Right ventricle myocardium inferior (tissue), 1 donor: ENCODE measurements around the gene TMED3. TPM values are rescaled to one million over a fixed set of nuclear protein-coding genes. Genes with fewer than 3 reads are reported as not detected.
"Not testable (repeated sequence)": the region's sequence is repeated elsewhere in the genome, so short reads cannot be mapped to it uniquely, and the experiment has no call there.

Experiments used
- ATAC-seq: fragments of 200-7000 bp; cut with Tn5 transposase; one replicate; pipeline ENCODE4 v1.9.1; 2020; ENCODE audit warnings: mild to moderate bottlenecking, moderate library complexity
- DNase-seq: peaks from one replicate; pipeline ENCODE4 v3.0.0; 2021; ENCODE audit errors: missing footprints
- intact Hi-C: fragments of 100-400 bp; cut with DNase I; formaldehyde crosslinking; loops from one replicate; pipeline ENCODE4 v1.11.0; 2022
- total RNA-seq: library from RNA; stranded (reverse); fragmentation: NEBNext Ultra II Directional; extraction: Animal tissue kit (Norgen Biotek cat#: 25700); gene quantifications from one replicate; pipeline ENCODE4 v1.2.1, GENCODE V29; 2021
- donor health status: DM: no; HTN: yes; CAD: no; lungs with severe emphysema.

Gene TMED3
- total RNA-seq, 1 donor from 2014 or later: 19.3 TPM

DNA sequence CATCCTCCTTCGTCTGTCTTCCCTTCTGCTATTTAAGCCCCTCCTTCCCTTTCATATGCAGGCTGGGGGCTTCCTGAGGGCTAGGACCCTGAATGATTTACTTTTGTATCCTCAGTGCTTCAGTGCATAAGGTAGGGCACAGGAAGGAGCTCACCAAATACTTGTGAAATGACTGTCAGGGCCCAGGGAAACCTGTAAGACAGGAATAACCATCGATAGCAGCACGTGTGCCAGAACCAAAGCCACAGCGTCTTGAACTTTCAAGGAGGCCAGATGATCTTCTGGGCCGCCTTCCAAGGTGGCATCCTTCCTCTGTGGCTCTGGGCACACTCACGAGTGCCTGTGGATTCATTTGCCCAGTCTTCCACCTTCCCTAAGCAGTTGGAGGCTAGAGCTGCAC lies 3.9 kb downstream of the TMED3 start:
- intact Hi-C loops: no loop called here
- DNase-seq (no peak), ATAC-seq (no peak)

DNA sequence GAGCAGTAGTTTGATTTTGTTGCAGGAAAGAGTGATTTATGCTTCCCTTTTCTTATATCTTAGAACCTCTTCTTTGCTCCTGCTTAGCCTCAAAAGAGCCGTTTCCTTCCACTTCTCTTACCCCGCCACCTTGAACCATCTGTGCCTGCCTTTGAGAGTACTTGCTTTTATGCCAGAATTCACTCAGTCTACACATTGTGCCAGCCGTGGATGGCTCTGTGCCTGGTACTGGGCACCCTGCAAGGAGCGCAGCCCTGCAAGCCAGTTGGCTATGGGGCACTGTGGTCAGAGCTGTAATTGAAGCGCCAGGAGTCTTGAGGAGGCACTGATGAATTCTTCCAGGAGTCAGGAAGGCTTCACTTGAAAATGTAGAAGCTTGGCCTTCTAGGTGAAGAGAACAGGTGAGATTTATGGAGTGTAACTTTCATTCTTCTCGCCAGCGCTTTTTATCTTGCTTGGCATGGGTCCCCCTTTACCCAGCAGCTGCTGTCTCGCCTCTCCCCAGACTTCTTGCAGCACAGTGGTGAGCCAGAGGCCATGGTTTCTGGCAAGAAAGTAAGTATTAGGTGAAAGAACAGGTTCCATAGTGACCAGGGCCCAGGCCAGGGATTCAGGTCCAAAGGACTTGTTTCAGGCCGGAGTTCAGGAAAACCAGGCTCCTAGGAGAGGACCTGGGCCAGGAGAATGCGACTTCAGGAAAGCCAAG lies 4.9 kb downstream of the TMED3 start:
- peak; percentile 74 for DNase-seq
- intact Hi-C loops: no loop called here
- ATAC-seq: peak; percentile 72

DNA sequence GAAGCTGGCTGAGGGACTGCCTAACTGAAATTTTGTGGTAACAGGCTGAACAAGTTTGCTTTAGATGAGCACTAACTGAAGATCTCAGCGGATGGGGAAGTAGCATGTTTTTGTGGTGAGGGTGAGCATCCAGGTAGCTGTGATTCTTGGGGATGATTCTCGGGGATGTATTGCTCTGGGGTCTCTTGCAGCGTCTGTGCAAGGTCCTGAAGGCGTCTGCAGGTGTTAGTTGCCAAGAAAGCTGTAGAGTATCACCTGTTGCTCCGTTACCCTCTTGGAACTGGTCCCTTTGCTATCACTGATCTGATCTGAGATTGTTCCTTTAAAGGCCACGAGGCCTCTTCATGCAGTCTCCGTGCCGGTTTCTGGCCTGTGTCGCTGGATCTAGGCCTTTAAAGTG lies 6.0 kb downstream of the TMED3 start:
- no peak for ATAC-seq
- intact Hi-C loops: no loop called here

DNA sequence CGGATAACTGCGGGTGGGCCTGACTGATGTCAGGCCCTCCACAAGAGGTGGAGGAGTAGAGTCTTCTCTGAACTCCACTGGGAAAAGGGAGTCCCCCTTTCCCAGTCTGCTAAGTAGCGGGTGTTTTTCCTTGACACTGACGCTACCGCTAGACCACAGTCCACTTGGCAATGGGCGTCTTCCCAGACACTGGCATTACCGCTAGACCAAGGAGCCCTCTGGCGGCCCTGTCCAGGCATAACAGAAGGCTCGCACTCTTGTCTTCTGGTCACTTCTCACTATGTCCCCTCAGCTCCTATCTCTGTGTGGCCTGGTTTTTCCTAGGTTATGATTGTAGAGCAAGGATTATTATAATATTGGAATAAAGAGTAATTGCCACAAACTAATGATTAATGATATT lies 9.1 kb downstream of the TMED3 start:
- ATAC-seq, DNase-seq, intact Hi-C loops: not testable (repeated sequence)

More for the DNA sequence above, 6.0 kb downstream of the TMED3 start:
- DNase-seq: no peak

DNA sequence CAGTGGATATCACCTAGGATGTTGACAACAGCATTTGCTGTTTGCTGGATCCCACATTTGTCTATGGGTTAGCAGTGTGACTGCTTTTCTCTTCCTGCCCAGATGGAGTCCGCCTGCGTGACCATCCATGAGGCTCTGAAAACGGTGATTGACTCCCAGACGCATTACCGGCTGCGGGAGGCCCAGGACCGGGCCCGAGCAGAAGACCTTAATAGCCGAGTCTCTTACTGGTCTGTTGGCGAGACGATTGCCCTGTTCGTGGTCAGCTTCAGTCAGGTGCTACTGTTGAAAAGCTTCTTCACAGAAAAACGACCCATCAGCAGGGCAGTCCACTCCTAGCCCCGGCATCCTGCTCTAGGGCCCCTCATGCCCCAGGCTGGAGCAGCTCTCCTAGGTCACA lies 11.0 kb downstream of the TMED3 start:
- ATAC-seq (no peak), DNase-seq (no peak)
- intact Hi-C loops: no loop called here

DNA sequence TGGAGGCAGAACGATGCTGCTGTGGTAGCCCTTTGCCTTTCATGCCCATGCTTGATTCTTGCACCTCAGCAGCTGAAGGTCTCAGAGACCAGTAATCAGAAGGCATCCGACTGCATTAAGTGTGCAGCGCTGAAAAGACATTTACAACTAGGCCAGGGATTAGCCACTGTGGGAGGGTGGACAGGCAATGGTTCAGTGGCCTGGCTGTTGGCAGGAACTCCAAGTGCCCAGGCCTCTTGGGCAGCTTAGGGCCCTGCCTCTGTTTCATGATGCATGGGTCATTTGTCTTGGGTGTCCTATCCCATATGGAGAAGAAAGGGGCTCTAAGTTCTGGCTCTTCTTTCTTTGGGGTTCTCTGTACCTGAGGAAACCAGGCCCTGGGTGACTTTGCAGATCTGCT lies 11.4 kb downstream of the TMED3 start:
- DNase-seq: no peak
- ATAC-seq: no peak
- intact Hi-C loops: no loop called here

DNA sequence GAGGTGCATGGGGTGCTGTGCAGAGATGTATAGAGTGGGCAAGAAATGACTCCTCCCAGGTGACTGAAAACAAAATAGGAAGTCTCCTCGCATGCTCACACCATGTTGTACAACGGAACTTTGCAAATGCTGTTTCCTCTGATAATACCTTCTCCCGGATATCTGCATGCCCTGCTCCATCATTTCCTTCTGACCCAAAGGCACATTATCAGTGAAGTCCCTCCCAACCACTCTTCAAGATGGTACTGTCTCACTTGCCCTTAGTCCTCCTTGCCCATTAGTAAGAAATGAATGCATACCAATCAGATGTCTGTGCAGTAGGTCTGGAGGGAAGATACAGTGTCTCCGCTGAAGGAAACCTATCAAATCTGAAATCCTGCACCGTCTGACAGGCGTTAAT lies 12.0 kb downstream of the TMED3 start:
- no peak for DNase-seq
- no peak for ATAC-seq
- intact Hi-C loops: no loop called here

DNA sequence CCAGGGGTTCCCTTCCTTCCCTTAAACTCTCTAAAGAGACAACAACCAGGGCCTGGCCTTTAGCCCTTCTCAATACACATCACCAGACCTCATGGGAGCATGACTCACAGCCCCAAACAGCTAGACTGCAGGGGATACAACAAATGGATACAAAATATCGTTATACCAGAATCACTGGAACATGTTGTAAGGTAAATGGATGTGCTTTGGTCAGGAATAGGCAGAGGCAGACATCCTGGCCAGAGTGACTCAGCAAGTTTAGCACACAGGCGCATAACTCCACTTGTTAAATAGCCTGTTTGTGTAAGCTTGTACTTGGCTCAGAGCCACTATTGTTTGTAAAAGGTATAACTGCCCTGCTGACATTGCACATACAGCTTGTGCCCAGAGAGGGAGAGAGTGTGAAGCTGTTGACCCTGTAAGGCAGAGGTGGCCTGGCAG lies 18.3 kb downstream of the TMED3 start:
- no peak for ATAC-seq
- intact Hi-C loops: no loop called here

DNA sequence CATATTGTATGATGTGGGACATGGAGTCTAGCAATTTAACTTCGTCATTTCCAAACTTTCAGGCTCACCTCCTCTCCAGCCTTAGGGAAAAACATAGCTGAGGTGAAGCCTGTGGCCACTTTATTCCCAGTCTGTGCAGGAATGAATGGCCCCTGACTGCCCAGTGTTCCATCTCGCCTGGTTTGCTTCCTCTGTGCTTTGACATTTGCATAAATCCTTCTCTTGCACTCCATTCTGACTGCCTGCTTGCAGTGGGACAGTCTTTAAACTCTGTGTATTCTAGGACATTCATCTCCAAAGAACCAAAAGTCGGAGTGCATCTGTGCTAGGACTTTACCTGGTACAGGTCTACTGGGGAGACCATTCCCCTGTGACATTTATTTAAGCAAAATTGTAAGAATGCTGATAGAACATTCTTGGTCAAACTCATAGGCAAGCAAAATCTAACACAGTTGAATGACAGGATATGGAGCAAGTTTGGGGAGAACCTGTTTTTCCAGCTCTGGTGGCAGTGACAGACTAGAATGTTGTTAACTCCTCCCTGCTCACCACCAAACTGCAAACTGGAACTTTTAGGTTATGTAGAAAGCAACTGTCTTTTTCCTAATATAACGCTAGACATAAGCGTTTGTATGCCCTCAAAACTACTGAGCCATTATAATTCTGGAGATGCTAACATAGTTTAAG lies 22.1 kb downstream of the TMED3 start:
- intact Hi-C loops: no loop called here
- DNase-seq (no peak), ATAC-seq (no peak)

More for the DNA sequence above, 18.3 kb downstream of the TMED3 start:
- DNase-seq: no peak

DNA sequence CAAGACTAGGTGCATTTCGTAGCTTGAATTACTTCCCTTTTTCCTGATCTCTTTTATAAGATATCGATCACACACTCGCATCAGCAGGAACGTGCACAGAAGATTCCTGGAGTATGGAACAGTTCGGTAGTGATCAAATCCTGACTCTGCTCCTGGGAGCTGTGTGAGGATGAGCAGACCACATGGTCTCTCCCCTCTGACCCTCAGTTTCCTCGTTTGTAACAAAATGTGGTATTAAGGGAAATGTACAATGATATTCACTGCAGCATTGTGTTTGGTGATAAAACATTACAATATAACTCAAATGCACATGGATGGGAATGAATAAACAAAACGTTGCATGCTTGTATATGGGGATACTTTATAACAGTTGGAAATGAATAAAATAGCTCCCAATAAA lies 26.7 kb downstream of the TMED3 start:
- intact Hi-C loops: no loop called here
- ATAC-seq (no peak), DNase-seq (no peak)

DNA sequence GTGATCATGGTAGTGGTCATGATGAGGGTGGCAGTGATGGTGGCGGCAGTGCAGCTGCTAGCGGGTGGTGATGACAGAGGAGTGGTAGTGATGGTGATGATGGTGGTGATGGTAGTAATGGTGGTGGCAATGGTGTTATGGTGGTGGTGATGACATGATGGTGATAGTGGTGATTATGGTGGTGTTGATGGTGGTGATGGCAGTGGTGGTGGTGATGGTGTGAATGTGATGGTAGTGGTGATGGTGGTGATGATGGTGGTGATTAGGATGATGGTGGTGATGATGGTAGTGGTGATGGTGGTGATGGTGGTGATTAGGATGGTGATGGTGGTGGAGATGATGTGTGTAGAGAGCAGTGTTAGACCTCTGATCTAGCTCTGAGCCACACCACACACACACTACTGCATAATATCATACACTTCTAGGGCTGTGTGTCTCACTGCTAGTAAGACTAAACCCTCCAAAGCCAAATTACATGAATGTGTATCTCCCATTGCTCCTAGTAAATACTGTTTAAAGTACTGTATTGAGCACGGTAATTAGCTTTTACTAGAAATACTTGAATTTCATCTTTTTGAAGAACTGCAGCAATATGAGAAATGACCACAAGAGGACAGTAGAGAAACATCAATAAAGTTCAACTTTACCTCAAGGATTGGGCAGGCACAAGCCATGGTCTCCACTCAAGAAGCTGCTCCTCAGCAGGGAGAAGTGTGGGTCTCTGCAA lies 28.8 kb downstream of the TMED3 start:
- ATAC-seq (no peak), DNase-seq (no peak)
- intact Hi-C loops: no loop called here

DNA sequence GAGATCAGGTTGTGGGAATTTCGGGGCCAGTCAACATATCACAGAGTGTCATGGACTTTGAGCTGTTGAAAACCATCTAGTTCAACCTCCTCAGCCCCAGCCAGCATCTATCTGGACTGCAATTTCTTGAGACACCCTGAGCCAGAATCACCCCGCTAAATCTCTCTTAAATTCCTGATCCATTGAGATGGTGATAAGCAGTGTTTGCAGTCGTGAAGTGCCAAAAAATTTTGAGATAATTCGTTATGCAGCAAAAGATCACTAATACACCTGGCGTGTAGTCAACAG lies 29.3 kb downstream of the TMED3 start:
- no peak for ATAC-seq
- intact Hi-C loops: no loop called here
- DNase-seq: no peak

DNA sequence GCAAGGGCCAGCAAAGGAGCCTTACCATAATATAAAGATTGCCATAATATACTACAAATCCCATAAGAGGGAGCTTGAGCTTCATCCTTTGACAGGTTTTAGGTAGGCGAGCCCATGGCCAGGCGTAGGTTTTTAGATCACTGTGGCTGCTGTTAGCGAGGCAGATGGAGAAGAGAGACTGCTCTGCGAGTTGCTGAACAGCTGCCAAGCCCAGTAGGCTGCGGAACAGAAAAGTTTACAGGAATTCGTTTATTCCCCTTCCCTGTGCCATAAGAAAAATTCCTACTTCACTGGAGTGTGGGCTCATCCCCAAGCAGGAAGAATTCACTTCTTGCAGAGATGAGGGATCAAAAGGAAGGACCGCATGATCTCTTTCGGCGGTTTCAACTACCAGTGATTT lies 30.5 kb downstream of the TMED3 start:
- intact Hi-C loops: no loop called here
- ATAC-seq: no peak
- DNase-seq: no peak

DNA sequence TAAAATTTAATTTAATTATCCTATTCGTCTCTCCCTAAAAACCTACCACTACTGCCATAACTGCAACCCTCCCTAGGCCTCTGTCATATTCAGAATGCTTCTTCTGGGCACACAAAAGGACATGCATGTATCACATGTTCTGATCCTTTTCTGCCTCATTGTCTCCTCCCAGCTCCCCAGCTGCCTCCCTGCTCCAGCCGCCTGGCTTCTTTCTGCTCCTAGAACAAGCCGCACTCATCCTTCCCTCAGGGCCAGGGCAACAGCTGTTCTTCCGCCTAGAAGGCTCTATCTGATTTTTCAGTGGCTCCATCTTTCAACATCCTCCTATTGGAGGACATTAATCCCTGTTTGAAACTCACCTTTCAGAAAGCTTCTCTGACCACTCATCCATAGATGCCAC lies 38.6 kb downstream of the TMED3 start:
- intact Hi-C loops: no loop called here
- ATAC-seq: no peak
- no peak for DNase-seq

DNA sequence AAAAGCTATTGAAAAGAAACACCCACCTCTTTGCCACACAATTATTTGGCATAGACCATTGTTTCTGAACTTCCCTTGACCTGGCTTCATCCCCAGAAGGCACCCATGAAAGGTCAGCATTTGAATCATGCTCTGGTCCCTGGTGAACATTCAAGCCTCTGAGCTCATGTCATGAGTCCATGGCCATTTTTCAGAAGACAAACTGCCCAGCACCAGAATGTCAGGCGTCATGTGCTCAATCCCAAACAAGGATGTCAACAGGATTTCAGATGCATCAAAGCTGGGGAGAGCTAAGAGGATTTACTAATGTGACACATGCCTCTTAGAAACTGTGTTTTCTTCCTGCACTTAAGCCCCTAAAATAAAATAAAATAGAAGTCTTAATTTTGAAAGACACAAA lies 41.3 kb downstream of the TMED3 start:
- ATAC-seq (no peak), DNase-seq (no peak)
- intact Hi-C loops: no loop called here

DNA sequence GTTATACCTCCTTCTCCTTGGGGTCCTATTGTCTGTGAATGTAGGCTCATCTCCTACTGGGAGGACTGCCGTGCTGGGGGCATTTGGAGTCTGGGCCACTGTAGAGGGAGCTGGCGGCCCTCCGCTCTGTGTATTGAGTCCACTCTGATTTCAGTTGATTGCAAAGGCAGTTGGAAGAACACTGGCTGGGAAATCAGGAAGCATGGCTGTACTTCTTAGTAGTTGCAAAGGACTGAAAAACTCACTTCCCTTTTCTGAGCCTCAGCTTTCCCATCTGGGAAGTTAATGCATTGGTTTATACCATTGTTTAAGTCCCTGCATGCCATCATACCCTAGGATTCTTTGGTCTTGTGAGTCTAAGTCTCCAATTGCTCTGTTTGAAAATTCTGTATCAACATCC lies 46.7 kb downstream of the TMED3 start:
- no peak for DNase-seq
- intact Hi-C loops: no loop called here
- ATAC-seq: no peak

DNA sequence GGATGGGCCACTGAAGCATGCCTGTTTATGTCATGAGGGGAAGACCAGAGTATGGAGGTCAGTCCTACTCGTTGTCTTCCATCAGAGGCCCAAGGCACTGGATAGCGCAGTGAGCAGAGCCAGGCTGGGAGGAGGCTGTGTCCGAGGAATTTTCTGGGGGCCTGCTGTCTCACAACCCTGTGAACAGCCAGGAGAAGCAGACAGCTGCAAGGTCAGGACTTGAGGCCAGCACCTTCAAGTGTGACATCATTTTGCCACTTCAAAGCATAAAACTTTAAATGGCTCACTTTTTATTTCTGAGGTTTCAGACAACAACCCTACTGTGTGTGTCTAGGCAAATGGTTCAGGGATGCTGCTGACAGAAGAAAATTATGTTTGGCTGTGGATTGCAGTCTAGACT lies 47.2 kb downstream of the TMED3 start:
- ATAC-seq (no peak), DNase-seq (no peak)
- intact Hi-C loops: no loop called here

DNA sequence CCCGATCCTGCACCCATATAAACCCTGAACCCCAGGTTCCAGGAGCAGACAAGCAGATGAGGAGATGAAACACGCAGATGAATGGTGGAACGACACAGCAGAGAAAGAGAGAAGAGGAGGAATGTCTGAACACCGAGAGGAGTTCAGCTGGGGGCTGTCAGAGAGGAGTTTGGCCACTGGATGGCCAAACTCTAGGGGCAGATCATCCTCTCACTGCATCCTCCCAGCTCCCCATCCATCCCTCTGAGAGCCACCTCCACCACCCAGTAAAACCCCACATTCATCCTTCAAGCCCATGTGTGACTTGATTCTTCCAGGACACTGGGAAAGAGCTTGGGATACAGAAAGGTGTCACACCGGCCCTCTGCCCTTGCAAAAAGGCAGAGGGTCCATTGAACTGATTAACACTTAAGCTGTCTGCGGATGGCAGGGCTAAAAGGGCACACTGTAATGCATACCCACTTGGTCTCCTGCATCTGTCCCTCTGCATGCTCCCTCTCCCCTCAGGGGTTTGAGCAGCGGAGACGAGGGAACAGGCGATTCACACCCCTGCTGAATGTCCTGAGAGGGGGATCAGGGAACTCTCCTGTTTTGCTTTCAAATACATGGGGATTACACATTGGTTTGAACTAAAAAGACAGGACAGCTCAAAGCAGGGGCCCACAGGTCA lies 53.8 kb downstream of the TMED3 start:
- ATAC-seq (no peak), DNase-seq (no peak)
- intact Hi-C loops: no loop called here

DNA sequence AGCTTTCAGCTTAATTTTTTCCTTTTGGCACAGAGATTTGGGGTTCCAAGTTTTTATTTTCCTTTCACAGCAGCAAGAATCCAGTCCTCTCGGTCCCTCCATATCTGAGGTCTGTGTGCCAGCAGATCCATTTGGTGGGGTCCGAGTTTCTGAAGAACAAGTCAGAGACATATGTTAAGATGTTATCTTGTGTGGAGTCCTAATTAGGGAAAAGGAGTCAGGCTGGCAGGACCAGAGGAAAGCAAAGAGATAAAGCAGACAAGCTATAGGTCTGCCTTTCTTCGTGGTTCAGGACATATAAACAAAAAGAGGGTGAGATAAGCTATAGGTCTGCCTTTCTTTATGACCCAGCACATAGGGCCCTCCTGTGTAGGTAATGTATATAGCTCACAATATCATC lies 54.9 kb downstream of the TMED3 start:
- no peak for ATAC-seq
- intact Hi-C loops: no loop called here
- DNase-seq: no peak

DNA sequence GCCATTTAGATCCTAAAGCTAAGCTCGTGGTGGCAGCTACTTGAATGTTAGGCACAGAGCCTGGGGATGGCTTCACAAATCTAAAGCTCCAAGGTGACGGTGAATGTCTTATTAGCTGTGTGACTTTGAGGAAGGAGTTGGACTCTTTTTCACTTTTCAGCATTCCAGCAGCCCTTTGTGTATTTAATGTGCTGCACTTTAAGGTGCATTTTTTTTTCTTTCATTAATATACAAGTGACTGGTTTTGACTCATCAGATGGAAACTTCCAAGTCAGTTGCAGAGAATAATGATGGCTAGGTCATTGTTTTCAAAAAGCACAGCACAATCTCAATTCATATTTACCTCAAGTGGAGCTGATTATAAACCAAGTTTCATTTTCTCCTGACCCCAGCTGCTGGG lies 55.8 kb downstream of the TMED3 start:
- intact Hi-C loops: no loop called here
- ATAC-seq (no peak), DNase-seq (no peak)
